Neural cell (in vitro differentiated cells): Measurements from ENCODE around the gene UBA6. TPM values are rescaled to one million over a fixed set of nuclear protein-coding genes. Genes with fewer than 3 reads are reported as not detected.

ENCODE experiments used
- H2AFZ ChIP-seq: fragments of 200-600, 300-800 bp; sonication (generic), shearing (Covaris generic); 2 replicates; pipeline ENCODE4 v1.6.0; 2014; ENCODE audit warnings: low read depth, mild to moderate bottlenecking, antibody characterized with exemption, low read length, moderate library complexity
- H3F3A ChIP-seq: fragments of 200-600 bp; shearing (Covaris generic); 2 replicates; pipeline ENCODE4 v1.6.1; 2016; ENCODE audit warnings: mild to moderate bottlenecking, moderate library complexity, mixed read lengths, antibody characterized with exemption, low read length; ENCODE audit not compliant: insufficient read depth, poor library complexity, severe bottlenecking
- H3K27ac ChIP-seq: fragments of 200-600, 300-800 bp; sonication (generic), shearing (Covaris generic); 2 replicates; pipeline ENCODE4 v1.5.1; 2014; ENCODE audit warnings: mild to moderate bottlenecking, low read length, moderate library complexity
- H3K27me3 ChIP-seq: fragments of 300-800, 200-600 bp; sonication (generic), shearing (Covaris generic); 2 replicates; pipeline ENCODE4 v1.6.0; 2014; ENCODE audit warnings: mild to moderate bottlenecking, low read depth, low read length, moderate library complexity; ENCODE audit not compliant: insufficient read depth
- H3K36me3 ChIP-seq: fragments of 300-800, 200-600 bp; sonication (generic), shearing (Covaris generic); 2 replicates; pipeline ENCODE4 v1.5.1; 2014; ENCODE audit warnings: mild to moderate bottlenecking, antibody characterized with exemption, low read length, moderate library complexity; ENCODE audit not compliant: insufficient read depth
- H3K4me2 ChIP-seq: fragments of 300-800, 200-600 bp; sonication (generic), shearing (Covaris generic); 2 replicates; pipeline ENCODE4 v1.6.0; 2014; ENCODE audit warnings: mild to moderate bottlenecking, low read length
- H3K4me3 ChIP-seq: fragments of 300-800, 200-600 bp; sonication (generic), shearing (Covaris generic); 2 replicates; pipeline ENCODE4 v1.5.1; 2014; ENCODE audit warnings: mild to moderate bottlenecking, low read length, moderate library complexity
- H3K79me2 ChIP-seq: fragments of 200-600 bp; shearing (Covaris generic); replicated peaks from 2 replicates; pipeline ENCODE4 v1.6.0; 2014; ENCODE audit warnings: mild to moderate bottlenecking, low read length, moderate library complexity; ENCODE audit not compliant: insufficient read depth
- H3K9ac ChIP-seq: fragments of 300-800, 200-600 bp; sonication (generic), shearing (Covaris generic); 2 replicates; pipeline ENCODE4 v1.6.1; 2016; ENCODE audit warnings: mild to moderate bottlenecking, low read length, mixed read lengths
- H3K9me2 ChIP-seq: fragments of 200-600 bp; shearing (Covaris generic); 2 replicates; pipeline ENCODE4 v1.6.1; 2016; ENCODE audit warnings: mild to moderate bottlenecking, low read length, mixed read lengths; ENCODE audit not compliant: insufficient read depth
- H3K9me3 ChIP-seq: fragments of 200-600, 300-800 bp; sonication (generic), shearing (Covaris generic); 2 replicates; pipeline ENCODE4 v1.6.1; 2016; ENCODE audit warnings: mild to moderate bottlenecking, mixed run types, low read length, moderate library complexity, mixed read lengths
- H4K20me1 ChIP-seq: fragments of 200-600 bp; shearing (Covaris generic); 2 replicates; pipeline ENCODE4 v1.6.1; 2016; ENCODE audit warnings: mild to moderate bottlenecking, mixed run types; ENCODE audit not compliant: insufficient read depth
- CTCF ChIP-seq: fragments of 450-650 bp; IDR thresholded peaks from 2 replicates; pipeline ENCODE4 v1.5.1; 2014; ENCODE audit warnings: antibody characterized with exemption, mild to moderate bottlenecking, moderate library complexity; ENCODE audit not compliant: poor library complexity, severe bottlenecking
- EP300 ChIP-seq: fragments of 450-650 bp; conservative IDR thresholded peaks from 2 replicates; pipeline ENCODE4 v1.6.1; 2014; ENCODE audit warnings: antibody characterized with exemption, mild to moderate bottlenecking, moderate library complexity; ENCODE audit not compliant: poor library complexity, severe bottlenecking
- POLR2AphosphoS5 ChIP-seq: IDR thresholded peaks from 2 replicates; pipeline ENCODE4 v1.6.1; 2012
- RAD21 ChIP-seq: fragments of 450-650 bp; conservative IDR thresholded peaks from 2 replicates; pipeline ENCODE4 v1.6.1; 2014; ENCODE audit warnings: antibody characterized with exemption, mild to moderate bottlenecking, moderate library complexity
- REST ChIP-seq: IDR thresholded peaks from 2 replicates; pipeline ENCODE4 v1.6.1; 2012; ENCODE audit warnings: borderline replicate concordance
- SMC3 ChIP-seq: fragments of 450-650 bp; conservative IDR thresholded peaks from 2 replicates; pipeline ENCODE4 v1.6.1; 2014; ENCODE audit warnings: antibody characterized with exemption, mild to moderate bottlenecking, moderate library complexity; ENCODE audit not compliant: poor library complexity
- TAF1 ChIP-seq: IDR thresholded peaks from 2 replicates; pipeline ENCODE4 v1.6.1; 2012; ENCODE audit warnings: low read depth
- polyA plus RNA-seq: library from polyadenylated mRNA; depleted of rRNA; stranded (reverse); fragments of >200 nt; gene quantifications from 2 replicates; pipeline ENCODE4 v1.2.3, GENCODE V29; 2014

The UBA6 gene
- polyA plus RNA-seq, 1 donor from 2014 or later = 126 TPM

- H3K27me3 ChIP-seq = no peaks in the 10 kb centered on the region
- peak overlapping the region; percentile 79 for H3K27ac ChIP-seq
- H3K9ac ChIP-seq = peak overlapping the region; percentile 85
- peaks cover 77% of the 10 kb centered on the region for H3K79me2 ChIP-seq
- TF ChIP-seq POLR2AphosphoS5 (no peak), CTCF (no peak), TAF1 (no peak), EP300 (no peak)
- no peaks in the 10 kb centered on the region for H3K9me3 ChIP-seq
- no peaks in the 10 kb centered on the region for H3K36me3 ChIP-seq
- no peaks in the 10 kb centered on the region for H3F3A ChIP-seq
- peak overlapping the region; percentile 94 for H3K4me2 ChIP-seq
- H3K9me2 ChIP-seq = no peaks in the 10 kb centered on the region
- H2AFZ ChIP-seq = peak overlapping the region; percentile 92
- peak overlapping the region; percentile 87 for H3K4me3 ChIP-seq
- no peaks in the 10 kb centered on the region for H4K20me1 ChIP-seq
Measured at GRCh38 chr4:67700116-67700737, 728 bp downstream of the UBA6 start.

GRCh38 chr4:67699603-67700002 lies 1.4 kb downstream of the UBA6 start:
- H2AFZ ChIP-seq = no peak overlapping the region
- no peaks in the 10 kb centered on the region for H3F3A ChIP-seq
- peak overlapping the region; percentile 85 for H3K9ac ChIP-seq
- no peaks in the 10 kb centered on the region for H3K9me3 ChIP-seq
- TF ChIP-seq RAD21 (no peak), POLR2AphosphoS5 (no peak), SMC3 (no peak), TAF1 (no peak), EP300 (no peak)
- H3K27ac ChIP-seq = no peak overlapping the region
- H4K20me1 ChIP-seq = no peaks in the 10 kb centered on the region
- H3K79me2 ChIP-seq = peaks cover 71% of the 10 kb centered on the region
- H3K9me2 ChIP-seq = no peaks in the 10 kb centered on the region
- no peaks in the 10 kb centered on the region for H3K36me3 ChIP-seq
- H3K4me3 ChIP-seq = peak overlapping the region; percentile 87
- H3K4me2 ChIP-seq = peak overlapping the region; percentile 94
- H3K27me3 ChIP-seq = no peaks in the 10 kb centered on the region

GRCh38 chr4:67697860-67698687 lies 2.9 kb downstream of the UBA6 start:
- TF ChIP-seq TAF1 = no peak
- H3K27ac ChIP-seq = no peak overlapping the region
- H3K9me2 ChIP-seq = no peaks in the 10 kb centered on the region
- no peak overlapping the region for H3K9ac ChIP-seq
- H3K4me3 ChIP-seq = peak overlapping the region; percentile 14
- peaks cover 61% of the 10 kb centered on the region for H3K79me2 ChIP-seq
- H3K36me3 ChIP-seq = no peaks in the 10 kb centered on the region
- H3K9me3 ChIP-seq = no peaks in the 10 kb centered on the region
- H3K27me3 ChIP-seq = no peaks in the 10 kb centered on the region
- no peaks in the 10 kb centered on the region for H3F3A ChIP-seq
- H4K20me1 ChIP-seq = no peaks in the 10 kb centered on the region
- no peak overlapping the region for H2AFZ ChIP-seq
- H3K4me2 ChIP-seq = peak overlapping the region; percentile 18

- Histone ChIP-seq H3K27ac (no peak overlapping the region), H3K9me3 (no peaks in the 10 kb centered on the region), H2AFZ (no peak overlapping the region), H3K9me2 (no peaks in the 10 kb centered on the region), H3F3A (no peaks in the 10 kb centered on the region), H3K4me3 (no peak overlapping the region), H3K4me2 (no peak overlapping the region), H4K20me1 (no peaks in the 10 kb centered on the region), H3K79me2 (peaks cover 42% of the 10 kb centered on the region), H3K9ac (no peak overlapping the region), H3K27me3 (no peaks in the 10 kb centered on the region), H3K36me3 (peaks cover 4% of the 10 kb centered on the region)
- TF ChIP-seq CTCF = no peak
- TF ChIP-seq RAD21 = no peak
- TF ChIP-seq SMC3 = no peak
- no peak for TF ChIP-seq TAF1
- no peak for TF ChIP-seq REST
- no peak for TF ChIP-seq POLR2AphosphoS5
Measured at GRCh38 chr4:67696061-67696460, 4.9 kb downstream of the UBA6 start.
